ENCODE data around the gene CASK.

GRCh38 chrX:41563876-41564275 is 359.5 kb downstream of the CASK start:
- TF ChIP-seq NFRKB (IDR thresholded peaks at IDR 0.05) = no peak
- TF ChIP-seq BHLHE40 (IDR thresholded peaks at IDR 0.05; ENCODE audit: borderline replicate concordance) = no peak
- no peak for TF ChIP-seq SP1 (IDR thresholded peaks at IDR 0.05)
- TF ChIP-seq FOXM1 (IDR thresholded peaks at IDR 0.05; ENCODE audit: borderline replicate concordance) = no peak
- TF ChIP-seq FOXA1 (IDR thresholded peaks at IDR 0.05) = no peak
- TF ChIP-seq ARNT (IDR thresholded peaks at IDR 0.05) = no peak
- TF ChIP-seq TARDBP (IDR thresholded peaks at IDR 0.05) = no peak
